NB4 (cell line): ENCODE results near the gene DCDC2B.

ENCODE experiments used
- DNase-seq: peaks from one replicate; pipeline ENCODE4 v3.0.0; 2010; ENCODE audit warnings: low read depth
- H3K4me3 ChIP-seq: one replicate; pipeline ENCODE4 v1.5.1; 2011; ENCODE audit warnings: mild to moderate bottlenecking, low read depth, low read length, moderate library complexity
- CTCF ChIP-seq: IDR thresholded peaks from one replicate; pipeline ENCODE4 v1.5.1; 2012; ENCODE audit warnings: low read depth, low read length
- MYC ChIP-seq: IDR thresholded peaks from 2 replicates; pipeline ENCODE4 v1.6.1; 2011; ENCODE audit warnings: low read depth, low read length
- POLR2A ChIP-seq: IDR thresholded peaks from 2 replicates; pipeline ENCODE4 v1.6.1; 2011; ENCODE audit warnings: mild to moderate bottlenecking; ENCODE audit not compliant: insufficient read length; ENCODE audit errors: extremely low read depth
- TF ChIP-seq, protein P1 (sequence below): IDR thresholded peaks from 2 replicates; pipeline ENCODE4 v1.6.1; 2011; ENCODE audit warnings: low read depth, low read length

DCDC2B gene

DNA sequence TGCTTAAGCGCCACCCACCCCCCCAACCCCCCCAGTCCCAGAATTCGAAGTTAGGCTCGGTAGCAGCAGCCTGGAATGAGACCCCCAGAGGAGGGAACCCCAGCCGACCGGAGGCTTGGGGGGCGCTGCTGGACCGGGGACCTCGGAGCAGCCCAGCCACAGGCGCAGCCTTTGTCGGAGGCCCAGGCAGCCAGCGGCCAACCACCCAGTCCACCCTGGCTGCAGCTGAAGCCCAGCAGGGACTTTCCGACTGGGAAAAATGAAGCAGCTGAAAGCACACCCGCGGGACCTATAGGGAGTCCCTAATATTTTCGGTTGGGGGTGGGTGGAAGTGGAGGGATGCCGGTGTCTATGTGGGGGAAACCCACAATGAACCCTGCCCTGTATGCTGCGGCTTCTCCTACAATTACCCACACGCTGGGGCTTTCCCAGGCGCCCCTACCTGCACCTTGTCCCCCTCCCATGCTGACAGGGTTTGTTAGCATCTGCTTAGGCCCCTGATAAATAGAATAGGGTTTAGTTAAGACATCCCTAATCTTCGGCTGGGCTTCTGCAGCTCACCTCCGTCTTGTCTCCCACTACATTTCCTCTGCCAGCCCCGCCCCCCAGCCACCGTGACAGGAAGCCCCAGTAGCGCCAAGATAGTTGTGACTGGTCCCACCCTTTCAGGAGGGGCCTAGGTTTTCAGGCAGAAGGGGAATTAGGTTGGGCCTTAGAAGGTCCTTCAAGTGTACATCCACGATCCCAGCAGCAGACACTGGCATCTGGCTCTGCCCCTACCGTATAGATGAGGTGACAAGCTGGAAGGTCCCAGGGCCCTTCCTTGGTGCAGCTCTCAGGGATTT is 7.7 kb upstream of the DCDC2B start:
- DNase-seq: peak; percentile 50
- H3K4me3 ChIP-seq: no peak overlapping the region
- TF ChIP-seq, protein P1, sequence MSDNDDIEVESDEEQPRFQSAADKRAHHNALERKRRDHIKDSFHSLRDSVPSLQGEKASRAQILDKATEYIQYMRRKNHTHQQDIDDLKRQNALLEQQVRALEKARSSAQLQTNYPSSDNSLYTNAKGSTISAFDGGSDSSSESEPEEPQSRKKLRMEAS: no peak

- TF ChIP-seq MYC: no peak
- TF ChIP-seq, protein P1: no peak
- no peak for TF ChIP-seq CTCF
- TF ChIP-seq POLR2A: no peak
- H3K4me3 ChIP-seq: peak overlapping the region; percentile 79
- DNase-seq: no peak
These were observed 3.9 kb upstream of the DCDC2B start for GRCh38 chr1:32204943-32205361.

GRCh38 chr1:32205401-32206370 is 3.2 kb upstream of the DCDC2B start, which contains the start of gene IQCC:
TSS of gene IQCC (plus strand) at chr1:32205671. CDS start at chr1:32205682, 11 bp downstream.
- DNase-seq: peak; percentile 86
- peak within 1 kb of the TSS; percentile 79 for H3K4me3 ChIP-seq
- TF ChIP-seq, protein P1: 0 out of 2 replicates have a peak, but pooled peaks have one; percentile 34
- no peak for TF ChIP-seq CTCF
- TF ChIP-seq MYC: peak; percentile 64
- TF ChIP-seq POLR2A: peak; percentile 81

GRCh38 chr1:32208469-32208868 is 420 bp upstream of the DCDC2B start:
- DNase-seq: no peak
- H3K4me3 ChIP-seq: no peak overlapping the region
- TF ChIP-seq CTCF (no peak), POLR2A (no peak), MYC (no peak)
- TF ChIP-seq, protein P1: no peak

DNA sequence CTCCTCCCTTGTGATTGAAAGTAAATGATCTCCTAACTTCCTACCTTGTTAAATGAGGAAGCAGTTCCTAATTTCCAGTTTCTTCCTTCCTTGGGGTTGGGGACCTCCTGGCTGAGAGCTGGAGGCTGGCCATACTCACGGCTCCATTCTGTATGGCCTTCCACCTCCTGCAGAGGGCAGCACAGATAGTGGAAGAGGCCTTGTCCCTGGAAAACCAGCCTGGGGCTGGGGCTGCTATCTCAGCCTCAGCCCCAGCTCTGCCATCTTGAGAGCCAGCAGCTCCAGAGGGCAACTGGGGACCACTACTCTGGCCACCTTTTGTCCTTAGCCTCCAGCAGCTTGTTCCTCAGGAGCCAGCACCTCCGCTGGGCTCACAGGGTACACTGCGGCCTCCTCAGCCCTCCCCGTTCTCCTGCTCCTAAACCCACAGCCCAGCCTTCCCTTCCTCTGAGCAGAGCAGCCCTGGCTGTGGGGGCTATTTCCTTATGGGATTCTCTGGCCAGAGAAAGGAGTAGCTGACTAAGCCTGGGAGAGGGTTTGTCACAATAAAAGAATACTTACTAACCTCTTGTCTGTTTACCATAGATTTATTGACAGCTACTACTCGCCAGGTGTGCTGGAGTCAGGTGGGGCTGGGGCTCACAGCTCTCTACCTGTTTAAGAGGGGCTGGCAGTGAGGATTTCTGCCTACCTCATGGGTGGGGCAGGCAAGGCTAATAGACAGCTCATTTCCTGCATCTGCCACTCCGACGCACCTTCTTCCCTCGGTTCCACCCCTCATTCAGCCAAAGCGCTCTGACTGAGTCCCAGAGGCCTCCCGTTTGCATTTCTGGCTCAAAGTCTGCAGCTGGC is 7.0 kb downstream of the DCDC2B start:
- DNase-seq: peak; percentile 68
- no peak overlapping the region for H3K4me3 ChIP-seq
- TF ChIP-seq CTCF: peak; percentile 72
- TF ChIP-seq MYC: no peak
